A549 (cell line): ENCODE data around the gene C3orf18. TPM values are rescaled to one million over a fixed set of nuclear protein-coding genes. Genes with fewer than 3 reads are reported as not detected.

Experiments
- ATAC-seq, 2 experiments: fragments of 200-7000 bp in 1 of 2; fragments of >200 bp in 1 of 2; cut with Nextera tagmentation in 1 of 2; cut with Tn5 transposase in 1 of 2; 3 replicates each; pipeline versions ENCODE4 v1.8.0 to v1.9.1; 2018 to 2020; ENCODE audit warnings: mild to moderate bottlenecking in 1 of 2, moderate library complexity in 1 of 2
- CTCF ChIA-PET: fragments of 300-600 bp; sonication (Branson Sonifier 250); formaldehyde crosslinking; extraction: SDS; loops from one replicate; lab custom pipeline; 2021; ENCODE audit warnings: antibody characterized with exemption, inconsistent platforms; lab: Yijun Ruan, JAX
- POLR2A ChIA-PET: fragments of 350-600 bp; formaldehyde crosslinking; extraction: SDS; loops from one replicate; lab custom pipeline; 2021; ENCODE audit warnings: antibody characterized with exemption, inconsistent platforms; lab: Yijun Ruan, JAX
- DNase-seq, 2 experiments: peaks; one replicate each; pipeline versions ENCODE4 v3.0.0 to v3.0.0-alpha.2; 2011 to 2016; ENCODE audit warnings: low read depth in 1 of 2, low spot score in 1 of 2
- FAIRE-seq: peaks from 2 replicates; lab custom pipeline; 2011; peaks lifted over from hg19 to GRCh38; lab: Jason Lieb, UNC
- H3K27ac ChIP-seq, 2 experiments: fragments of >200 bp; sonication (Bioruptor Twin); formaldehyde crosslinking; 3 replicates each; pipeline ENCODE4 v1.5.1; 2016 to 2017
- H3K4me1 ChIP-seq: fragments of >200 bp; sonication (Bioruptor Twin); formaldehyde crosslinking; 3 replicates; pipeline ENCODE4 v1.6.1; 2016
- H3K4me2 ChIP-seq: fragments of >200 bp; sonication (Bioruptor Twin); formaldehyde crosslinking; 3 replicates; pipeline ENCODE4 v1.6.1; 2016
- H3K4me3 ChIP-seq: fragments of >200 bp; sonication (Bioruptor Twin); formaldehyde crosslinking; 3 replicates; pipeline ENCODE4 v1.5.1; 2016
- H3K9me3 ChIP-seq: fragments of >200 bp; sonication (Bioruptor Twin); formaldehyde crosslinking; 3 replicates; pipeline ENCODE4 v1.6.1; 2016
- CEBPB ChIP-seq, 2 experiments: fragments of >200 bp in 1 of 2; sonication (Bioruptor Twin) in 1 of 2; formaldehyde crosslinking in 1 of 2; IDR thresholded peaks; 2 replicates each; pipeline ENCODE4 v1.6.1; 2012 to 2016
- ESRRA ChIP-seq: fragments of 150-350 bp; IDR thresholded peaks from 2 replicates; pipeline ENCODE4 v1.6.1; 2014; ENCODE audit warnings: mild to moderate bottlenecking, low read length, borderline replicate concordance
- FOXS1 ChIP-seq: fragments of 250-450 bp; sonication (Bioruptor Pico); IDR thresholded peaks from 2 replicates; pipeline ENCODE4 v1.5.0; 2020; ENCODE audit warnings: mild to moderate bottlenecking, moderate library complexity
- HMGXB4 ChIP-seq: fragments of 250-450 bp; sonication (Bioruptor Pico); IDR thresholded peaks from 2 replicates; pipeline ENCODE4 v1.5.0; 2021; ENCODE audit warnings: mild to moderate bottlenecking, moderate library complexity, borderline replicate concordance
- HOXA7 ChIP-seq: fragments of 250-450 bp; sonication (Bioruptor Pico); IDR thresholded peaks from 2 replicates; pipeline ENCODE4 v1.5.0; 2020; ENCODE audit warnings: mild to moderate bottlenecking, moderate library complexity
- HOXB13 ChIP-seq: fragments of 250-450 bp; sonication (Bioruptor Pico); IDR thresholded peaks from 2 replicates; pipeline ENCODE4 v1.5.0; 2020; ENCODE audit warnings: low read depth, mild to moderate bottlenecking, moderate library complexity
- JUNB ChIP-seq: fragments of >200 bp; sonication (Bioruptor Twin); formaldehyde crosslinking; IDR thresholded peaks from 2 replicates; pipeline ENCODE4 v1.6.1; 2016
- MAFK ChIP-seq: fragments of 450-650 bp; IDR thresholded peaks from 2 replicates; pipeline ENCODE4 v1.6.1; 2014; ENCODE audit not compliant: partially characterized antibody
- NFE2L2 ChIP-seq: fragments of 150-350 bp; conservative IDR thresholded peaks from 2 replicates; pipeline ENCODE4 v1.6.1; 2014; ENCODE audit warnings: low read length
- NPAS2 ChIP-seq: fragments of 250-450 bp; sonication (Bioruptor Pico); IDR thresholded peaks from 2 replicates; pipeline ENCODE4 v1.8.0; 2022; ENCODE audit warnings: mild to moderate bottlenecking, moderate library complexity, borderline replicate concordance
- PBX3 ChIP-seq: IDR thresholded peaks from 2 replicates; pipeline ENCODE4 v1.6.1; 2012
- PHF8 ChIP-seq: fragments of 200-600 bp; sonication (generic); IDR thresholded peaks from 2 replicates; pipeline ENCODE4 v1.6.1; 2016; ENCODE audit warnings: low read depth, mild to moderate bottlenecking, antibody characterized with exemption, moderate library complexity, borderline replicate concordance
- REST ChIP-seq: fragments of 200-600 bp; sonication (generic); IDR thresholded peaks from 2 replicates; pipeline ENCODE4 v1.6.1; 2016; ENCODE audit warnings: antibody characterized with exemption, mild to moderate bottlenecking, moderate library complexity
- RNF2 ChIP-seq: fragments of 200-600 bp; sonication (generic); IDR thresholded peaks from 2 replicates; pipeline ENCODE4 v1.6.1; 2016; ENCODE audit warnings: low read depth, mild to moderate bottlenecking, antibody characterized with exemption, moderate library complexity, borderline replicate concordance
- ZNF302 ChIP-seq: fragments of 250-450 bp; sonication (Bioruptor Pico); IDR thresholded peaks from 2 replicates; pipeline ENCODE4 v1.9.0; 2021; ENCODE audit warnings: inconsistent platforms, mild to moderate bottlenecking, moderate library complexity
- WGBS: methylation state at CpG from one replicate; pipeline ENCODE4 v1.1.6; 2017; ENCODE audit errors: missing lambda C conversion rate; 5-methylcytosine and 5-hydroxymethylcytosine counted together
- polyA plus RNA-seq, 4 experiments: library from polyadenylated mRNA; depleted of rRNA in 3 of 4; stranded (reverse); fragments of >200 nt; fragmentation: RNase III in 1 of 4; extraction: RNeasy Plus Mini Kit Qiagen cat#74134 plus additional on column Dnase treatment in 1 of 4; gene quantifications; 2 replicates in 3 of 4; 3 replicates in 1 of 4; pipeline ENCODE4 v1.2.3, GENCODE V29; 2011 to 2017

Gene C3orf18
- polyA plus RNA-seq, 2 of the 4 experiments (the other 2 are of a cell fraction) = 3.4 to 5.4 TPM

- no peak for TF ChIP-seq FOXS1 (CRISPR knock-in tag)
- no peak for TF ChIP-seq RNF2
- TF ChIP-seq MAFK = no peak
- TF ChIP-seq NFE2L2 = no peak
- no peak for TF ChIP-seq CEBPB (IDR thresholded peaks at IDR 0.05)
- no peak for TF ChIP-seq JUNB
- no peak for TF ChIP-seq NPAS2 (CRISPR knock-in tag)
- TF ChIP-seq PHF8 = no peak
- TF ChIP-seq ESRRA = no peak
- TF ChIP-seq HMGXB4 (CRISPR knock-in tag) = no peak
- no peak for TF ChIP-seq ZNF302 (CRISPR knock-in tag)
- TF ChIP-seq PBX3 = no peak
- no peak for TF ChIP-seq HOXA7 (CRISPR knock-in tag)
- CTCF ChIA-PET = interaction anchor here (0.8 to 6.3 kb wide), 5 partner anchors 10 to 192 kb away, joined by 3 to 60 read pairs (median 4); no protein-coding TSS in a partner anchor
- Histone ChIP-seq H3K4me3 (no peak overlapping the region), H3K4me2 (no peak overlapping the region), H3K9me3 (no peaks in the 10 kb centered on the region), H3K27ac (no peak overlapping the region), H3K4me1 (no peaks in the 10 kb centered on the region)
- WGBS = 67% methylated on average over 10 of the region's 18 CpGs
- FAIRE-seq (no peak), ATAC-seq (no peak), DNase-seq (no peak)
- POLR2A ChIA-PET = interaction anchor here (0.6 kb wide), 1 partner anchor 193 kb away, joined by 3 read pairs; no protein-coding TSS in a partner anchor
These were observed 27.9 kb downstream of the C3orf18 start for GRCh38 chr3:50539356-50540286.

GRCh38 chr3:50537421-50538129 lies 30.0 kb downstream of the C3orf18 start:
- FAIRE-seq = no peak
- CTCF ChIA-PET = interaction anchor here (0.6 to 2.7 kb wide), 8 partner anchors 12 to 624 kb away, joined by 3 to 11 read pairs (median 4); no protein-coding TSS in a partner anchor
- no peak overlapping the region for H3K4me3 ChIP-seq
- H3K4me1 ChIP-seq = no peaks in the 10 kb centered on the region
- TF ChIP-seq REST = no peak
- TF ChIP-seq HOXB13 = no peak
- DNase-seq = no peak
- no peak for ATAC-seq
- no peak overlapping the region for H3K27ac ChIP-seq
- no peak overlapping the region for H3K4me2 ChIP-seq
- no peaks in the 10 kb centered on the region for H3K9me3 ChIP-seq
- 7% methylated on average over 4 of the region's 4 CpGs for WGBS
- POLR2A ChIA-PET = no interaction called here
